Measurements from ENCODE around the gene OR52W1.

Gene OR52W1

GRCh38 chr11:6199174-6199810 lies at the start of gene OR52W1:
Gene OR52W1 (plus strand): TSS chr11:6199224. CDS start chr11:6199224, 0 bp downstream.
- no peak for DNase-seq (ENCODE audit: low spot score)

DNA sequence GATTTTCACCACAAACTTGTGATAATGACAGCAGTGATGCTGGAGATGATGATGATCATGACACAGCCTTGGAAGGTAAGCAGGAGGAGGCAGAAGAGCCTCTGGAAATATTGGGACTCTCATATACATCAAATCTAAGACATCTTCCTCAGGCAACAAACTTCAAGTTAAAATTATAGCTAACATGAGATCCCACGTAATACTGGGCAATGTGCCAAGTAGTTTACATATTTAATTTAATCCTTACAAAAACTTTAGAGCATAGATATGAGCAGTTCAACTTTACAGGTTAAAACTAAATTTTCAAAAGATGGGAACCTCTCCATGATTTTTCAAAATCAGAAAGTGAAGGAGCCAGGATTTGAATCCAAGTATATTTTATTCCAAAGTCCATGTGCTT lies 47.9 kb upstream of the OR52W1 start:
- DNase-seq (ENCODE audit: low spot score), result no peak

DNA sequence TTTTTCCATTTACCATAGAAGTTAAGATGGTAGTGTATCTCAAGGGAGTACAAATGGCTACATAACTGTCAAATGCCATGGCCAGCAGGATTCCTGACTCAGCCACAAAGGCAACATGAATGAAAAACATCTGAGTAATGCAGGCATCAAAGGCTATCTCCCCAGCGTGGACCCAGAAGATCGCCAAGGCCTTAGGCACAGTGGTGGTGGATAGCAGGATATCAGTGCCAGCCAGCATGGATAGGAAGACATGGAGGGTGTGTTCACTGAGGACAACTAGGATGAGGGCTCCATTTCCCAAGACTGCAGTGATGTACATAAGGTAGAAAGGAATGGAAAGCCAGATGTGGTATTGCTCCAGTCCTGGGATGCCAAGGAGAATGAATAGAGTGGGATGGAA lies 46.9 kb upstream of the OR52W1 start:
- DNase-seq (ENCODE audit: low spot score), result no peak

GRCh38 chr11:6156628-6157359 lies 42.2 kb upstream of the OR52W1 start:
- no peak for DNase-seq (ENCODE audit: low spot score)

DNA sequence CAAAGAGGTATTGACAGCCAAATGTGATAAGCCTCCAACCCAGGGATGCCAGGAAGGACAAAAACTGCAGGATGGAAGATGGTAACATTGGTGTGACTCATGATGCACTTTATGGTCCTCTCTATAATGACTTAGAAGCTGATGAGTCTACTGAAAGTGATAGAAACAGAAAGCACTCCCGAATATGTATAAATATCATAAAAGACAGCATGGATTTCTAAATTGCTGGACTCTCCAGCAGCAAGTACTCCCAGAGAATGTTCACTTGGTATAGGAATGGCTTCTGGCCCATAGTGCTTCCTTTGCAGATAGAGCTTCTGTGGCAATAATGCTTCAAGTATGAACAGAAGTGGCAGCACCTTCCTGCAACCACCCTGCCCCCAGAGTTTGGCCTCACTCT lies 28.8 kb upstream of the OR52W1 start, which contains the start of gene OR52B2:
TSS of gene OR52B2 (minus strand) at position 101 of the 400 bp plus-strand sequence. CDS start at position 101, 0 bp downstream.
- DNase-seq (ENCODE audit: low spot score), result no peak

- DNase-seq (ENCODE audit: low spot score), result no peak
Measured at GRCh38 chr11:6175440-6175839, 23.6 kb upstream of the OR52W1 start.

DNA sequence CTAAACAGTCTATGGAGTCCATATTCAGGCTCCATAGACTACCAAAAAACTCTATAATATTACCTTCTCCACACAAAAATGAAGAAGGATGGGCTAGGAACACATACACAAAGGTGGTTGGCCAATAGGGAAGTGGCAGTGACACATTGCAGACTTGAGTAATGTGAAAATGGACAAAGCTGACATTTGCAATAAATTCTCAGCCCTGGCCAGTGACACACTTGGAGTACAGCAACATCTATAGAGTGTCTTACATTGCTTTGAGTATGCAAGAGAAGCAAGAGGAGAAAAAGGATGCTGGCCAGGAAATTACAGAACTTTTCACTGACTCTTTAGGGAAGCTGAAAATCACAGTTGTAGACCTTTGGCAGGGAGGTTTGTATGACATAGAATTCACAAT lies 7.3 kb upstream of the OR52W1 start:
- no peak for DNase-seq (ENCODE audit: low spot score)

GRCh38 chr11:6194065-6194581 lies 4.9 kb upstream of the OR52W1 start:
- no peak for DNase-seq (ENCODE audit: low spot score)

- no peak for DNase-seq (ENCODE audit: low spot score)
Measured at GRCh38 chr11:6196396-6196795, 2.6 kb upstream of the OR52W1 start.

GRCh38 chr11:6197466-6198200 lies 1.4 kb upstream of the OR52W1 start:
- no peak for DNase-seq (ENCODE audit: low spot score)

GRCh38 chr11:6200975-6201374 lies 2.0 kb downstream of the OR52W1 start:
- DNase-seq (ENCODE audit: low spot score), result no peak

DNA sequence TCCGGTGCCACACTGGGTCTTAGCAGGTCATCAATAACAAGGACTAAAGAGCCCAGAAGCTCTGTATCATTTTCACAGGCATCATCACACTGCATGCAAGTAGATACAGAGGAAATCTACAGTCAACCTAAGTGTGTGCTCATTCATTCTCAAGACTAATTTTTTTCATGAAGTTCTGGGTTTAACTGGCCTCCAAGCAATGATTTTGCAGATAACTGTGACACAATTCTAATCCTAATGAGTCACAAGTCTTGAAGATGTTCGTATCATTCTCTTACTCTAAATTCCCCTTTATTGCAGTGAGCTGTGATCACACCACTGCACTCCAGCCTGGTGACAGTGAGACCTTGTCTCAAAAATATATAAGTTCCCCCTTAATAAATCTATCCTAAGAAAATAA lies 2.5 kb downstream of the OR52W1 start:
- DNase-seq (ENCODE audit: low spot score), result no peak

DNA sequence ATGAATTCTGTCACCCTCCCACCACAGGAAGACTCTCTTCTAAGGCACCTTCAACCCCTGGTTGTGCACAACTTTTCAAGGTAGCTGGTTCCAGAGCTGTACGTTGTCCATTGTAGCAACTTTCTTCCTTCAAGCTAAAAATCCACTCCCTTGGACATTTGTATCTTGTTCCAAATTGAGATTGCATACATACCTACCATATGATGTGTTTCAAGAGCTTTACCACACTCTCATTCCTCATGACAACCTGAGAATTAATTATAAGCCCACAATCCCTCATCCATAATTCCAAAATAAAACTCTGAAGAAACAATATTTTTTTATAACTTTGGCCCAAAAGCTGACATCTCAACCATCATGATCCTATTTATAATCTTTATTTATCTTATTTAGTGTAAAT lies 3.0 kb downstream of the OR52W1 start:
- no peak for DNase-seq (ENCODE audit: low spot score)

DNA sequence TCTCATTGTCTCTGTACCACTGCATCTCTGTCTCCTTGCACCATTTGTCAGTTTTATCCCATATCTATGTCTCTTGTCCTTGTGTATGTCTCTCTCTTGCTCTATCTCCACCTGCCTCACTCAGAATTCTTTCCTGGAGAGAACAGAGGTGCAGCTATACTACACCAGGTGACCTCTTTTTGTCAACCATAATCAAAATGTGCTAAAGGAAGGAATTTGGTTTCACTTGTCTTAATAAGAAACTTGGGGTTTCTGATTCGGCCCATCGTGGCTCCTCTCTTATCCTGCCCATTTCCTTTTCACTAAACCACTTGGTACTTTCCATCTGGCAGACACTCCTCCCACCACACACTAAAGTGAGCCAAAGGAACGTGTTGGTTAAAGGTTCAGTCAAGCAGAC lies 4.3 kb downstream of the OR52W1 start:
- DNase-seq (ENCODE audit: low spot score), result no peak

DNA sequence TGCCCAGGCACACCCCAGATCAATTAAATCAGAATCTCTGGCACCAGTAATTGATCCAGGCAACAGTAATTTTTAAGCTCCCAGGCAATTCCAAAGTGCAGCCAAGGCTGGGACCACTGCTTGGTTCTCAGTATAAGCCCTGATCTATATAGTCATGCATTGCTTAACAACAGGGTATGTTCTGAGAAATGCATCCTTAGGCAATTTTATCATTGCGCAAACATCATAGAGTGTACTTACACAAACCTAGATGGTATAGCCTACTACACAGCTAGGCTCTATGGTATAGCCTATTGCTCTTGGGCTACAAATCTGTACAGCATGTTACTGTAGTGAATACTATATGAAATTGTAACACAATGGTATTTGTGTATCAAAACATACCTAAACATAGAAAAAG lies 5.7 kb downstream of the OR52W1 start:
- no peak for DNase-seq (ENCODE audit: low spot score)

- no peak for DNase-seq (ENCODE audit: low spot score)
Measured at GRCh38 chr11:6205366-6205765, 6.3 kb downstream of the OR52W1 start, which contains the start of gene C11orf42. Gene C11orf42 (plus strand): TSS chr11:6205557. CDS start chr11:6205616, 59 bp downstream.

GRCh38 chr11:6206456-6207180 lies 7.6 kb downstream of the OR52W1 start:
- no peak for DNase-seq (ENCODE audit: low spot score)

DNA sequence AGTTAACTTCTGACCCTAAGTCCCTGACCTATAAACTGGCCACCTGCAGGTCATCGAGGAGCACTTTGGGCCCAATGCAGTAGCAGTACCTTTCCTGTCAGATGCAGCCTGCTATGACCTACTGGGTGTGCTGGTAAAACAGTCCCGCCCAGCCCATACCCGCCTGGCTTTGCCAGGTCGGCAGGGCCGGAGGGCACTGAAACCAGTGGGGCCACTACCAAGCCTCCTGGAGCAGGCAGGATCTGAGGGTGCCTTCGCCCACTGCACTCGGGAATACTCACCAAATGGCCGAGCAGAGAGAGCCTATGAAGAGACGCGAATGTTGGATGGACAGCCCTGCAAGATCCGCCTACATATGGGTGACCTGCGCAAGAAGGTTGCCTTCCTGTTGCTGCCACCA lies 10.8 kb downstream of the OR52W1 start:
- no peak for DNase-seq (ENCODE audit: low spot score)

GRCh38 chr11:6210274-6210955 lies 11.4 kb downstream of the OR52W1 start:
- DNase-seq (ENCODE audit: low spot score), result no peak

DNA sequence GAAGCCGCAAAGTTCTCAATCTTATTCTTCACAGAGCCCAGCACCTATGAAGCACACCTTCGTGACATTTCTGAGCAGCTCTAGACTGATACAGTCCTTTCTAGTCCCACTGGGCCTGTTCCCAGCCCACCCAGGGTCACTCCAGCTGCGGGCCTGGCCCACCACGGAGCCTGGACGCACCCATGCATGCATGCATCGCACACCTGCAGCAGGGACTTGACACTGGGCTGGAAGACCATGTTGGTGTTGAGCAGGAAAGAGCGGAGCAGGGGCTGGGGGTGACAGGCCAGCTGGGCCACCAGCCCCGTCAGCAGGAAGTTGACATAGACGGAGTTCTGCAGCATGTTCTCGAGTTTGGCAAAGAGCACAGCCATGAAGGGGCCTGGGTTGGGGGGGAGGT lies 15.5 kb downstream of the OR52W1 start:
- no peak for DNase-seq (ENCODE audit: low spot score)

DNA sequence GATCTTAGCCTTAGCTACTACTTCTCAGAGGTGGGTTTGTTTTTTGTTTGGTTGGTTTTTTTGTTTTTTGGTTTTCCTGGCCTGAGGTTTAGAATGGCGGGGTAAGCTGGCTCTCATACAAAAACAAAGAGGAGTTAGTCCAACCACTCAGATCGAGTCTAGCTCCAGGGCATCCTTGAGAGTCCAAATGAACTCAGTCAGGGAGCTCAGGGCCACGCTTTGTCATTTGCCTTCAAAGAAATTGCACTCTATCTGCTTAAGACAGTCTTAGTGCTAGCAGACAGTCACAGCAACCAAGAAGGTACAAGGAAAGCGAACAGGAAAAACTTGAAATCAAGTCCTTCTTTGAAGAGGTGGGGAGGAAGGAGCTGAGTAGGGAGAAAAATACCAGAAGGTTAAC lies 17.5 kb downstream of the OR52W1 start:
- no peak for DNase-seq (ENCODE audit: low spot score)

Measured in NAMALWA (cell line).